HG02870 (cell line): ENCODE data around the gene DKK1.

ENCODE experiments used
- ATAC-seq: cut with Tn5 transposase; IDR thresholded peaks from one replicate; pipeline ENCODE4 v1.9.1; 2021; ENCODE audit warnings: mild to moderate bottlenecking, moderate library complexity; ENCODE audit not compliant: unreplicated experiment

DKK1 gene

DNA sequence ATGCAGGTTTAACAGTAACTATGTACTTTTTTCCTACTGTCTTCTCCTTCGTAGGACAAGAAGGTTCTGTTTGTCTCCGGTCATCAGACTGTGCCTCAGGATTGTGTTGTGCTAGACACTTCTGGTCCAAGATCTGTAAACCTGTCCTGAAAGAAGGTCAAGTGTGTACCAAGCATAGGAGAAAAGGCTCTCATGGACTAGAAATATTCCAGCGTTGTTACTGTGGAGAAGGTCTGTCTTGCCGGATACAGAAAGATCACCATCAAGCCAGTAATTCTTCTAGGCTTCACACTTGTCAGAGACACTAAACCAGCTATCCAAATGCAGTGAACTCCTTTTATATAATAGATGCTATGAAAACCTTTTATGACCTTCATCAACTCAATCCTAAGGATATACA is 2.4 kb downstream of the DKK1 start:
- ATAC-seq, result no peak

DNA sequence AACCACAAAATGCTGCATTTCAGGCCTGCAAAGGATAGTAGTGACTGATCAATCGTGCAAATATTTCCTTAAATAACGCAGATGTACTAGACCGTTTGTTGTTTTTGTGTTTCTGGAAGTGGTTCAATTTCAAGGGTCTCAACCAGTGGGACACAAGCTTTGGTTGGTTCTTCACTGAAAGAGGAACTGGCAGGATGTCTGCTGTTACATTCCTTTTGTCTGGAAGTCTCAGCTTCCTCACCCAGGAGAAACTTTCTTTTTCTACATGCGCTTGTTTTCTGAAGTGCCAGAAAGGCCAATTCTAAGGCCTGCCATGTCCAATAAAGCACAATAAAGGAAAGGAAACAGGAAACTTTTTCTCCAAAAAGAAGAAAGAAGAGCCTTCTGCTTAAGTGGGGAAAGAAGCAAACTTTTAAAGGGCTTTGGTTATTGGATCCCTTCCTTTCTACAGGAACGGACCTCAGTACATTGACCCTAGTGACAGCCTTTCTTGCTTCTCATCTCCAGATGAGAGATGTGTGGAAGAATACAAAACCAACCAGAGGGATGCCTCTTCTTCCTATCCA is 4.1 kb downstream of the DKK1 start:
- no peak for ATAC-seq

DNA sequence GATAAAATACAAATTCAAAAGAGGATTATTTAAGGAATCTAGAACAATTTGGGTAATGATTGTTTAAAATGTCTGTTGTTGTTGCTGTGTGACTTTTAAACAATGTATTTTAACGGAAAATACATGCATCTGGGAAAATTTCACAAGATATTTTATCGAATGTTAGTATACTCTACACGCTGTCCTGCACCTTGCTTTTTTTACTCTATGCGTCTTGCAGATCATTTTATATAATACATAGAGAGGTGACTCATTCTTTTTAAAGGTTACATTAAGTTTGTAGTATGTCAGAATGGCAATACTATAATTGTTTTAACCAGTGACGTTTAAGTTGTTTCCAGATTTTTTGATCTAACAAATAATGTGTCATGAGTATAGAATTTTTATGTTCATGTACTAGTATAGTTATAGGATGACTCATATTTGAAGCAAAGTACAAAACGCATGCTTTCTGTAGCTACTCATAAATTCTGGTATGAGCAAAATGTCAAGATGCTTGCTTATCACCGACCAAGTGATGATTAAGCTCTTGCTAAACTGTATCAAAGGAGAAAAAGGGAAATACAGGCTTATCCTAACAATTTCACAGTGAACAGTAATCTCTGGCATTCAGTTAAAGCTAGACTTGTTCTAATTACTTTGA is 4.9 kb downstream of the DKK1 start:
- no peak for ATAC-seq

DNA sequence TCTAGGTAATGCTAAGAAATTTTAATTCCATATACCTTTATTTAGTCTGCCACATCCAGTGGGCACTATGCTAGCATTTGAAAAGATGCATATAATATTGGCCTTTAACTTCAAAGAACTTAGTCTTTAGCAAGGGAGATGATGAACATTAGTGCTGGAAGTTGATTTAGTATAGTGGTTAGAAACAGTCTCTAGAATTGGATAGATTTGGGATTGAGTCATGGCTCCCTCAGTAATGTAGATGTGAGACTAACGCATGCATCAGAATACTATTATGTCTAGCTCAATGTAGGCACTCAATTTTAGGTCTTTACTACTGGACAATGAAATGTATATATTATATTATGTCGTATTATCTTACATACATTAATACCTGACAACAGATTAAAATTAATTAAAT is 5.8 kb downstream of the DKK1 start:
- no peak for ATAC-seq

DNA sequence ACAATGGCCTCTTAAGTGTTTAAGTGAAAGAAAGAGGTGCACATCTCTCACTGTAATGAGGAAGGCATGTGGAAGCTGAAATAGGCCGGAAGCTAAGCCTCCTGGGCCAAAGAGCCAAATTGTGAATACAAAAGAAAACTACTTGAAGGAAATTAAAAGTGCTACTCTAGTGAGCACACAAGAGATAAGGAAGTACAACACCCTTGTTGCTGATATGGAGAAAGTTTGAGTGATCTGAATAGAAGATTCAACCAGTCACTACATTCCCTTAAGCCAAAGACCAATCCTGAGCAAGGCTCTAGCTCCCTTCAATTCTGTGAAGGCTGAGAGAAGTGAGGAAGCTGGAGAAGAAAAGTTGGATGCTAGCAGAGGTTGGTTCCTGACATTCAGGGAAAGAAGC is 8.2 kb downstream of the DKK1 start:
- no peak for ATAC-seq

DNA sequence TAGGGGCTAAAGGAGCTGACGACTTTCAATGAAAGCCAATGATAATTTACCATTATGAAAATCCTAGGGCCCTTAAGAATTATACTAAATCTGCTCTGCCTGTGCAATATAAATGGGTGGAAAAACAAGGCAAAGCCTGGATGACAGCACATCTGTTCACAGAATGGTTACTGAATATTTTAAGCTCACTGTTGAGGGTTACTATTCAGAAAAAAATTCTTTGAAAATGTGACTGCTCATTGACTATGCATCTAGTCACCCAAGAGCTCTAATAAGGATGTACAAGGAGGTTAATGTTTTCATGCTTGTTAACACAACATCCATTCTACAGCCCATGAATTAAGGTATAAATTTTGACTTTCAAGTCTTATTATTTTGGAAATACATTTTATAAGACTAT is 8.9 kb downstream of the DKK1 start:
- ATAC-seq, result no peak

DNA sequence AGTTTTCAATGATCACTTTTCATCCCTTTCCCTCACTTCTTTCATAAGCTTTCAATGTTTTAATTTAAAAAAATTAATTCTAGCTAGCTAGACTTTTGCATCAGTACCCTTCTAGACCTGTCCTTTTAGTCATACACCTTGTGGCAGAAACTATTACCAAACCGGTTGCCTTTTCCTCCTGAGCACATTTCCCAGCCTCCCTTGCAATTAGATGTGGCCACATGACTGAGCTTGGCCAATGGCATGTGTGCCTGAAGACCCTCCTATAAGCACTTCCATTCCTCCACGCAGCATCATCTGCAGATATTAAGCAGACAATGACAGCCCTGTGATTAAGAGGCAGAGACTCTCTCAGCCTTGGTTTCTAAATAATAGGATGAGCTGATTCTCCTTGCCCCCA is 12.3 kb downstream of the DKK1 start:
- ATAC-seq, result no peak

DNA sequence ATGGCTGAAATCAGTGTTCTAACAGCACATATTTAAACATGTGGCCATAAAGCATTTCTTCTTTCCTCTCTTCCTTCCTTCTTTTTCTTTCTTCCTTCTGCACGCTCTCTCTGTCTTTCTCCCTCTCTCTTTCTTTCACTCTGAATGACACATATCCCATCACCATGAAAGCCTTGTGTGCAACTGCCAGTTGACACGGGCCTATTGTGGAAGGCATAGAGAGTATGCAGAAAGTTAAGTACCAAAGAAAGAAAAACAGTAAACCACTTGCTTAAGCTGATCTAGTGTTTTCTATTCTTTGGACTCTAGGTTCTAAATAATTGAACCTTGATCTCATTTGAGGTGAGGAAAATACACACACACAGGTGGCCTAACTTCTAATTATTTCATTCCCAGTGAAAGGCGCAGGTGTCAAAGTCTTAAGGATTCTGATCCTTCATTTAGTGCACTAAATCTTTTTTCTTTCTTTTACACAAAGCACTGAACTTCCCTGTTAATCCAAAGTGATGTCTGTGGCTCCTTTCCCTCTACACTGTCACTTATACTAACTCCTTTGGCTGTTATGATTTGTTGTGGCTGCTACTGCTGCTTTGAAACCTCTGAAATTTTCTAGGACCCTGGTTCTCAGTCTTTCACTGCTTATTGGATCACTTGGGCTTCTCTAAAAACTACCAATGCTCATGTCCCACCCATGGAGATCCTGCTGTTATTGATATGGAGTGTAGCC is 17.7 kb downstream of the DKK1 start:
- ATAC-seq, result no peak

DNA sequence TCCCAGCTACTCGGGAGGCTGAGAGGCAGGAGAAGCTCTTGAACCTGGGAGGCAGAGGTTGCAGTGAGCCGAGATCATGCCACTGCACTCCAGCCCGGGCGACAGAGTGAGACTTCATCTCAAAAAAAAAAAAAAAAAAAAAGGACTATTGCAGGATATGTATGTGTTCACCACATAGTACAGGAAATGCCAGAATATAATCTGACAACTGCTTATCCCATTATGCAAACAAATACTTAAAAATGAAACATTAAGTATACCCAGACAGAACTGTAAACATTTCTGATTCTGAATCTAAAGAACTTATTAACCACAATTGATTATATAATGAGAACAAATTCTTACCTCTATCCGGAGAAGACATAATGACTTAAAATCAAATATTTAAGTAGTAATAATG is 18.7 kb downstream of the DKK1 start:
- no peak for ATAC-seq

DNA sequence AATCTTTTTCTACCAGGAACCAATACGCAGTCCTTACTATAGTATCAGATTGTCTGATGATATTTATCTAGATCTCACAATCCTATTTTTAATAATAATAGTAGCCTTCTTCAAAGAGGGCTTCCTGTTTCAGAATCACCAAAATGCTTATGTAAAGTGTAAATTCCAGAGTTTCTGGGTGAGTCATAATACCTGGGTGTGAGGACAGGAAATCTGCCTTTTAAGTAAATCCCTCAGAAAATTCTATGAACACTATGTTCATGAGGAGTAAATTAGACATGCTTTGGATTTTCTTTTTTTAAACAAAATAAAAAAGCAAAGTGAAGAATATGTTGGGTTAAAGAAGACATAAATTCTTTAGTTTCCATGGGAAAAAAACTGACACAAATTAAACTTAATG is 20.5 kb downstream of the DKK1 start:
- ATAC-seq, result no peak

DNA sequence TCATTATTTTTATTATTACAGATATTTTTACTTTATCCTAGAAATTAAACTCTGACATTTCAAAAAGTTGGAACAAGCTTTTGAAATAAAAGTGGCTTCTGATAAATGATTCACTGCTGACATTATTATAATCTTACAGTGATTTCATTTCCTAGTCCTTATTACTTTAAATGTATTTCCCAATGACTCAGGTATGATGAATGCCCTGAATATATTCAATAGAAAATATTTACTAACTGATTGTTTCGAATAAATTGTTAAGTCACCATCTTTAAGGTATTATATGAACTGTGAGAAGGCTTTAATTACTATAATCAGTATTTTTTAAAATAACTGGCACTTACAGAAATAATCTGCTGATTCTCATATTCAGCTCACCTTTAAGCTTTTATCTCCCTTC is 21.6 kb downstream of the DKK1 start:
- ATAC-seq, result no peak

DNA sequence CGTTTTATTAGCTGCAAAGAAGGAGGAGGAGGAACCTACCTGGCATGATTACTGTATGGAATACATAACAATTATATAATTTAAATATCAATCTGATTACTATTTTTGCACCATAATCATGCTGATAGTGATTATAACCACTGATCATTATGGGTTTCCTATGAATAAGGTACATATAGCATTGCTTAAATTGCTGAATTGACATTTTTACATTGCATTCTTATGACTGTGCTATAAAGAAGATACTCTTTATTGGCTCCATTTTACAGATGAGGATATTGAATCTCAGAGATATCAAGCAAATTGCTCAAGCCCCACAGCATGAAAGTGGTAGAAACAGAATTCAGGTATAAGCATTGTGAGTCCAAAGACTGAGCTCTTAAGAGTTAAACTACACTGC is 23.1 kb downstream of the DKK1 start:
- ATAC-seq, result no peak

DNA sequence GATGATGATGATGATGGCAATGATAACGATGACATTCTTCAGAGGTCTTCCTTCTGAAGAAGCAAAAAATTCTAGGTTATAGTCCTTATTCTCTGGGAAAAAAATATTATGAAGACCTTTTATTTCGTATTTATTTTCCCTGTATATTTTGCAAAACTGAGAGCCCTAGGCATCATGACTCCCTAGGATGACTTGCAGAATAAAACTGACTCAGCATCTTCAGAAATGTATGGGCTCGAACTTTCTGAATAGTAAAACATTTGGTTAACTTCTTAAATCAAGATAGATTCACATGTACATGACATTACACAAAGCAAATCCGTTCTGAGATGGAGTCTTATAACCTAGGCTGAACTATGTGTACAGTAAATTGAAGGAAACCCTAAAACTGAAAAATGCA is 29.4 kb downstream of the DKK1 start:
- no peak for ATAC-seq

DNA sequence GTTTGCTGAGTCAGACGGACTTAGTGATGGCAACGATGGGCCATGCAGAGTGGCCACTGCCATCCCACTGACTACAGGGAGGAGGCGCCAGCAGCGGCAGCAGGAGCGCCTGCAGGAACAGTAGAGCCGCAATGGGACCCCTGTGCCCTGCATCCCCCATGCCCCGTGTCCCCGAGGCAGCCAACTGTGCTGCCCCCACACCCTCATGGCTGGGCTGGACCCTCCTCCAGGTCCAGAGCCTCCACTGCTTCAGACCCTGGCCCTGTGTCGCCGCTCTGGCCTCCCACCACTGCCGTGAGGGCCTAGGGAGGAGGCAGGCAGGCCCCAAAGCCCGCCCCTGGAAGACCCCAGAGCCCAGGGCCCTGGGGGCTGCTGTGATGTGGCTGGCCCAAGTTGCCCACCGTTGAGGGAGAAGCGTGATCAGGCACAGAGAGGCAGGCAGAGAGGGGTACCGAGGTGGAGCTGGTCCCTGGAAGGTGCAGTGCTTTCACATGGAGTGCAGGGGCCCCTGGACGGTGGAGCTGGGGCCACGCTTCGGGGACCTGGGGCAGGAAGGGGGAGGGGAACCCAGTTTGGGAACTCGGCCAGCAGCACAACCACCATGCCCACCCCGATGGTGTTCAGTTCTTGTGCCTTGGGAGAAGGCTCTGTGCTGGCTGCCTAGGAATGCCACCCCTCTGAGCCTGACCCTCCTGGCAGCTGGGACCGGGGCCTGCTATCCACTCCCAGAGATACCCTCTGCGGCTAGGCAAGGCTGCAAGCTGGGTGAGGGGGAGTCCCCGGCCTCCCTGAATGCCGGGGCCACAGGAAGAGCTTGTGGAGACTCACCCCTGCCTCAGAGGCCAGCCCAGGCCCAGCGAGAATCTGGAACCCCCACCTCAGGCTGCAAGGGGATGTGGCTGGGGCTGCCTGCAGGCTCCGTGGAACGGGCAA is 32.6 kb downstream of the DKK1 start:
- ATAC-seq, result no peak

DNA sequence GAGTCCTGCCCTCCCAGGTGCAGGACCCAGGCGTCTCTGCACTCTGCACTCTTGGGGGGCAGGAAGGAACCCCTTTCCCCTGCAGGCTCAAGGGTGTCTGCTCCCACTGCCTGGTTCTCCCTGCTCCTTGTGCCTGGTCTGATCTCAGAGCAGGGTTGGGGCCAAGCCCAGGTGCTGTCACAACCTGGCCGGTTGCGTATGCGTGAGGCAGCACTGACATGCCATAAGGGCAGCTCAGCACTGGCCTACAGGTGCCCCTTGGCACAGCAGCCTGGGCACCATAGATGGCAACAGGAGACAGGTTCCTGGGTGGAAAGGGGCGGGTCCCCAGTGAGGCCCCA is 33.2 kb downstream of the DKK1 start:
- ATAC-seq, result no peak

DNA sequence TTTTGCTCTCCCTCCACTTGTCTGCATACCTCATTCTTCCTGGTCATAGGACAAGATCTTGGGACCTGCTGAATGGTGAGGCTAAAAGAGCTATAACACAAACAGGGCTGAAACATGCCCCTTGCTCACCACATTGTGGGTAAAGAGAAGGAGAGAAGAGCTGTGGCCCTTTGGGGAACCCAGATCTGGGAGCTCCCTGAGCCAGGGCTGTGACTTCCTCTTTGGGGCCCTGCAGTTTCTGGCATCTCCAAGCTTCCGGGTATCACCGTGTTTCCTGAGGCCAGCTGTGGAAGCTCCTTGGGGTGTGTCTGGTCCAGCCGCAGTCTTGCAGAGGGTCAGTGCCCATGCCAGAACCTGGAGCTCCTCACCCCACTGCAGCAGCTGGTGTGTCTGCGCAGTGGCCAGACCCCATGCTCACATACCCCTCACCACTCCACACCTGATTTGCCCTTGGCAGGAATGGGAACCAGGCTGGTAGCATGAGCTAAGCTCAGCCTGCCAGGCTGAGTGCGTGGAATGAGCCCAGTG is 34.0 kb downstream of the DKK1 start:
- no peak for ATAC-seq

DNA sequence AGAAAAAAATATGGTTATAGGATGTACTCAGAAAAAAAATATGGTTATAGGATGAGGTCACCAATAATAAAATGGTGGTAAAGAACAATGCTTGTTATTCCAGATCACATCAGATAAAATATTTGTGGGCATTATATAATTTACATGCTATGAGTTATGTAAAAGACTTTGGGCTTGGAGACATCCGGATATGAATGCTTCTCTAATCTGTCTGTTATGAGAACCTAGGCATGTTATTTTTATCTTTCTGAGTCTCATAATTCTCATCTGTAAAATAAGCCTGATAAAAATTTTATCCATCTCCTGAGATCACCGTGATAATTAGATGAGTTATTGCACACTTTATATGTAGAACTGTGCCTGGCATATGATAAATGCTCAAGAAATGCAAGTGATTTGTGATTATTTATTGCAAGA is 37.8 kb downstream of the DKK1 start:
- no peak for ATAC-seq

DNA sequence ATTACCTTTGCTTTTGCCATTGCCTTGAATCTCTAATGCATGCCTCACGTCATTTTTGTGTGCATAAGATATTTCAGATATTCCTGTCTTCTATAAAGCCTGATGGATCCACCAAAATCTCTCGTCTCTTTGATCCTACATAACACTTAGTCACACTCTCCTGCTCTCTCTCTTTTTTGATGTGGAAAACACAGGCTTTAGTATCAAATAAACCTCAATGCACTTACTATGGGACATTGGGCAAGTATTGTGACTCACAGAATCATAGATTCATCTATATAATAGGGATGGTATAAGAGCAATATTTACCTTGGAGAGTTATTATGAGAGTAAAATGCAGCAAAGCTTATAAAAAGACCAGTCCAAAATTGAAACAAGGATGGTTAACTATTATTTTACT is 39.1 kb downstream of the DKK1 start:
- ATAC-seq, result no peak

DNA sequence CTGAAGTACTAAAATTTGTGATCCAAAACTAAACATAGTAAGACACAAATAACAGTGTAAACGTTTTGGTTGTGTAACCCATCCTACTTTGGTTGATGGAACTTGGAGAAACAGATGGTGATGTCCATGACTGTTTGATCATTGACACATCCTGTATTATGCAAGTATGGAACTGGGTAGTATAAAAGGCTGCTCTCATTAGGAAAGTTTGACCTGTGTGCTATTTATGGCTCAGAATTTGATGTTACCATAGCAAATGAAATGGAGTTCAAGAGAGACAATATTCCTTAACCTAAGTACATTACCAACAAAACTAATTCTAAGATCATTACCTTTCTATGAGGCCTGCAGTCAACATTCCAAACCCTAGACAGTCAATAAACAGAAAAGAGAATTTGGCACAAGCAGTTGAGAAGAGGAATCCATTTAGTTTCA is 39.9 kb downstream of the DKK1 start:
- ATAC-seq, result no peak

DNA sequence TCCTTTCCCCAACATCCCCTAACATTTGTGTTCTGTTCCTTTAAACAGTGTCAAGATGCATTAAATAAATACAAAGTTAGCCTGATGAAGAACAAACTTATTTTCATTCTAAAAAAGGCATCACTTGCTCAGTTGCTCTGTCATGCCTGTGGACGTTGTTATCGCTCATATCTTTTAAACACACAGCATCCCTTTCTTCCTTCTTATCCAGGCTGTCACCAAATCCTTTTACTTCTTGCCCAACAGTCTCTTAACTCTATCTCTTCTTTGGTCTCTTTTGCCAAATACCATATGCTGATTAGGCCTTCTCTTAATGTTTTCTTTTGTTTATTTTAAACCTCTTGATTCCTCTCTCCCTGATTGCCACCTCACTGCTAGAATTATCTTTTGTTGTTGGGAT is 43.9 kb downstream of the DKK1 start:
- no peak for ATAC-seq

DNA sequence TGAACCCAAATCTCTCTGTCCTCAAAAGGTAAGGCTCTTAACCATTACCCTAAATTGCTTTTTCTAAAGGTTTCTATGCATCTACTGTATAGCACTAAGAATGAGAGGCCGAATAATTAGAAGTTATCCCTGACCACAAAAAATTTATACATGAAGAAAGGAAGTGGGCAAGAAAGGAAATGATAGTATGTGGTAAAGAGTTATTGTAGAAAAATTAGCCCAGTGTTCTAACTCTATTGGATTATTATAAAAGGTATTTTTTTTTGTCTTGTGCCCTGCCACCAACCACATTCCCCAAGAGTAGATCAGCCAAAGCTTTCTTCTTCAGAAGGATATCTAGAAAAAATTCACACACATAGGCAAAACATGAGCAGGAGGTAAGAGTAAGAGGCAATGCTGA is 45.4 kb downstream of the DKK1 start:
- ATAC-seq, result no peak
